Karpas-422 (cell line): Measurements from ENCODE around the gene STC2. TPM values are rescaled to one million over a fixed set of nuclear protein-coding genes. Genes with fewer than 3 reads are reported as not detected.

Experiments
- DNase-seq: peaks from one replicate; pipeline ENCODE4 v3.0.0-alpha.2; 2015
- H2AFZ ChIP-seq: fragments of 200-600 bp; sonication (generic); 2 replicates; pipeline ENCODE4 v1.6.1; 2014; ENCODE audit warnings: antibody characterized with exemption, low read length, mixed read lengths
- H3K27ac ChIP-seq: fragments of 200-600 bp; sonication (generic); 2 replicates; pipeline ENCODE4 v1.5.1; 2014; ENCODE audit warnings: mild to moderate bottlenecking, low read length, moderate library complexity
- H3K27me3 ChIP-seq: fragments of 200-600 bp; sonication (generic); 2 replicates; pipeline ENCODE4 v1.6.1; 2014; ENCODE audit warnings: low read length, mixed read lengths
- H3K36me3 ChIP-seq: fragments of 200-600 bp; sonication (generic); 2 replicates; pipeline ENCODE4 v1.6.1; 2014; ENCODE audit warnings: low read length, mixed read lengths; ENCODE audit not compliant: insufficient read depth
- H3K4me1 ChIP-seq: fragments of 200-600 bp; sonication (generic); 2 replicates; pipeline ENCODE4 v1.6.1; 2014; ENCODE audit warnings: mild to moderate bottlenecking, low read length, mixed read lengths
- H3K4me2 ChIP-seq: fragments of 200-600 bp; sonication (generic); 2 replicates; pipeline ENCODE4 v1.6.1; 2014; ENCODE audit warnings: low read length, low read depth, mild to moderate bottlenecking; ENCODE audit not compliant: poor library complexity, severe bottlenecking
- H3K4me3 ChIP-seq: fragments of 200-600 bp; sonication (generic); 2 replicates; pipeline ENCODE4 v1.5.1; 2014; ENCODE audit warnings: mild to moderate bottlenecking, antibody characterized with exemption, low read length, mixed read lengths
- H3K79me2 ChIP-seq: fragments of 200-600 bp; sonication (generic); 2 replicates; pipeline ENCODE4 v1.6.1; 2014; ENCODE audit warnings: mild to moderate bottlenecking, low read length, mixed read lengths
- H3K9ac ChIP-seq: fragments of 200-600 bp; sonication (generic); 2 replicates; pipeline ENCODE4 v1.6.0; 2014; ENCODE audit warnings: low read length
- H3K9me2 ChIP-seq: fragments of 200-600 bp; sonication (generic), shearing (Covaris generic); replicated peaks from 2 replicates; pipeline ENCODE4 v1.6.0; 2014; ENCODE audit warnings: mild to moderate bottlenecking, low read length, moderate library complexity; ENCODE audit not compliant: insufficient read depth
- H3K9me3 ChIP-seq: fragments of 300-700, 200-600 bp; sonication (generic); 2 replicates; pipeline ENCODE4 v1.6.1; 2014; ENCODE audit warnings: low read length, mixed read lengths
- H4K20me1 ChIP-seq: fragments of 200-600 bp; sonication (generic); 2 replicates; pipeline ENCODE4 v1.6.1; 2014; ENCODE audit warnings: mild to moderate bottlenecking, antibody characterized with exemption, low read length, low read depth; ENCODE audit not compliant: insufficient read depth
- total RNA-seq: library from RNA; depleted of rRNA; stranded (reverse); fragments of >200 nt; shearing (Covaris generic); gene quantifications from 2 replicates; pipeline ENCODE4 v1.2.3, GENCODE V29; 2014; ENCODE audit warnings: low replicate concordance

Gene STC2
- total RNA-seq, 1 experiment from 2014 or later, result not detected

DNA sequence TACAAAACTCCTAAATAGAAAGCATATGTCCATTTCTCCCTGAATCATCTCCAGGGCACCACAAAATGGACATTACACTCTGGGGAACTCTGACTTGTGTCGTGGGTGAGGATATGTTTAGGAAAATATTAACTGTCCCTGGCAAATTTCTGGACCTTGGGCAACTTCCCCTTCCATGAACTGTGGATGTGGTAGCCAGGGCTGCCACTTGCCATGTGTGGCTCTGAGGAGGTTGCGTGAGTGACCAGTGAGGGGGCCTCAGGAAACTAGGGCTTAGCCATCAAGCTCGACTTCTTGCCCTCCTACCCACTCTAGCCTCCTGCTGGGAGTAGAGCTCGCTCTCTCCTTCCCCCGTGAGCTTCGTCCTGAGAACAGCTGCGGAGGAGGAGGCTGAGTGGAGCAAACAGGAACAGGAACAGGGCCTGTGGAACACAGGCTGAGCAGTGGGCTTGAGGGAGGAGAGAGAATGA is 13.8 kb upstream of the STC2 start:
- no peak for DNase-seq
- Histone ChIP-seq H3K79me2 (no peaks in the 10 kb centered on the region), H2AFZ (no peak overlapping the region), H3K36me3 (no peaks in the 10 kb centered on the region), H3K27me3 (no peaks in the 10 kb centered on the region), H4K20me1 (no peaks in the 10 kb centered on the region), H3K4me1 (no peaks in the 10 kb centered on the region), H3K4me2 (no peak overlapping the region), H3K9me2 (no peaks in the 10 kb centered on the region), H3K27ac (no peak overlapping the region), H3K9me3 (no peaks in the 10 kb centered on the region), H3K9ac (no peak overlapping the region), H3K4me3 (no peak overlapping the region)

DNA sequence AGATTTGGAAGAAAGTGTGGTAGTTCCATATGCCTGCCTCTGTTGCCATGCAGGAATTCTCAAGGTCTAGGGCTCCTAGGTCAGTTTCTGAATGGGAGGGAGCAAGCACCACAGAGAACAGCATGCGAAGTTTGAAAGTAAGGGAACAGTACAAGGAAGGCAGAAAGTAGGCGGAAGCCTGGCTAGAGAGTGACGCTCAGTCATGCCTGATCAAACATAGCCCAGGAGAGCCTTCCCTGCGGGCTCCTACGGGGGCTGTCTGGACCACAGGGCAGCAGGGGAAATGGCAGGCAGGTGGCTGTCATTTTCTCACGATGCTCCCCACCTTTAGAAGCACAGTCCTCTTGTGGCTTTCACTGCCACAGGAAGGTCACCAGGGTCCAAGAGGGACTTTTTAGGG is 12.8 kb upstream of the STC2 start:
- no peaks in the 10 kb centered on the region for H3K27me3 ChIP-seq
- H3K9ac ChIP-seq, result no peak overlapping the region
- H3K4me2 ChIP-seq, result no peak overlapping the region
- no peak overlapping the region for H2AFZ ChIP-seq
- H3K36me3 ChIP-seq, result no peaks in the 10 kb centered on the region
- H3K9me2 ChIP-seq, result no peaks in the 10 kb centered on the region
- no peaks in the 10 kb centered on the region for H3K9me3 ChIP-seq
- H3K27ac ChIP-seq, result no peak overlapping the region
- H3K79me2 ChIP-seq, result no peaks in the 10 kb centered on the region
- no peak overlapping the region for H3K4me3 ChIP-seq
- no peaks in the 10 kb centered on the region for H3K4me1 ChIP-seq
- no peak for DNase-seq
- H4K20me1 ChIP-seq, result no peaks in the 10 kb centered on the region

DNA sequence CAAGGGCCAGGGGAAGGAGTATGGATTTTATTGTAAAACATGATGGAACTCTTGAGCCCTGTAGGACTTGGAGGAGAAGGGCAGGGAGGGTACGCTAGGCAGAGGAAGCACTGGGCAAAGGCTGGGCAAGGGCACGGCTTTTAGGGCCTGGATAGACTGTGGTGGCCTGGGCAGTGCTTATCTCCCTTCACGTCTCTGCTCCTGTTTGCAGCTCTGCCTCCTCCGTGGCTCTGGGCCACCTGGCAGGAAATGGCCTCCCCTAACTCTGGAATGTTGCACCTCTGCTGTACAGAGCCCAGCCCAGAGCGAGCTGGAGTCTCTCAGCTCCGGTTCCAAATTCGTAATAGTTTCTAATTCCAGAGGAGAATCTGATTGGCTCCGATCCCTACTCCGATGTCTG is 12.2 kb upstream of the STC2 start:
- H3K4me1 ChIP-seq, result no peaks in the 10 kb centered on the region
- DNase-seq, result no peak
- H3K9me3 ChIP-seq, result no peaks in the 10 kb centered on the region
- no peak overlapping the region for H3K4me3 ChIP-seq
- no peaks in the 10 kb centered on the region for H3K27me3 ChIP-seq
- H3K79me2 ChIP-seq, result no peaks in the 10 kb centered on the region
- H3K9me2 ChIP-seq, result no peaks in the 10 kb centered on the region
- H3K36me3 ChIP-seq, result no peaks in the 10 kb centered on the region
- H2AFZ ChIP-seq, result no peak overlapping the region
- H3K4me2 ChIP-seq, result no peak overlapping the region
- no peak overlapping the region for H3K27ac ChIP-seq
- H4K20me1 ChIP-seq, result no peaks in the 10 kb centered on the region
- H3K9ac ChIP-seq, result no peak overlapping the region

DNA sequence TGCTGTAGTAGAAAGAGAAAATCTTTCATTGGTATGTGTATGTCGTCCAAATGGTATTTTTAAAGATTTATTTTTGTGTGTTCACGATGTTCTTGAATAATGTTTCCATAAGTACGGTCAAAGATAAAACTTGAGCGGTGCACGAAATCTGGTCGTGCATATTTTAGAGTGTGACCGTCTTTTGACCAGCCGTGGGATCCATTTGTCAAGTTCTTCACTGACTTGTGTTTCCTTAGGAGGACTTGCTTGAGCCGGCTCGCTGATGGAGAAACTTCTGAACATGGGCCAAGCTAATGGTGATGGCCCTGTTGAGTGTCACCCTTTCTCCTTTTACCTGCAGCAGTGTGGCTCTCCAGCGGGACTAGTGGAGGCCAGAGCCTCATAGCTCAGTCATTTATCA is 11.1 kb upstream of the STC2 start:
- Histone ChIP-seq H3K36me3 (no peaks in the 10 kb centered on the region), H3K9ac (no peak overlapping the region), H2AFZ (no peak overlapping the region), H3K27me3 (no peaks in the 10 kb centered on the region), H4K20me1 (no peaks in the 10 kb centered on the region), H3K4me1 (no peaks in the 10 kb centered on the region), H3K4me2 (no peak overlapping the region), H3K79me2 (no peaks in the 10 kb centered on the region), H3K9me2 (no peaks in the 10 kb centered on the region), H3K27ac (no peak overlapping the region), H3K4me3 (no peak overlapping the region), H3K9me3 (no peaks in the 10 kb centered on the region)
- no peak for DNase-seq

DNA sequence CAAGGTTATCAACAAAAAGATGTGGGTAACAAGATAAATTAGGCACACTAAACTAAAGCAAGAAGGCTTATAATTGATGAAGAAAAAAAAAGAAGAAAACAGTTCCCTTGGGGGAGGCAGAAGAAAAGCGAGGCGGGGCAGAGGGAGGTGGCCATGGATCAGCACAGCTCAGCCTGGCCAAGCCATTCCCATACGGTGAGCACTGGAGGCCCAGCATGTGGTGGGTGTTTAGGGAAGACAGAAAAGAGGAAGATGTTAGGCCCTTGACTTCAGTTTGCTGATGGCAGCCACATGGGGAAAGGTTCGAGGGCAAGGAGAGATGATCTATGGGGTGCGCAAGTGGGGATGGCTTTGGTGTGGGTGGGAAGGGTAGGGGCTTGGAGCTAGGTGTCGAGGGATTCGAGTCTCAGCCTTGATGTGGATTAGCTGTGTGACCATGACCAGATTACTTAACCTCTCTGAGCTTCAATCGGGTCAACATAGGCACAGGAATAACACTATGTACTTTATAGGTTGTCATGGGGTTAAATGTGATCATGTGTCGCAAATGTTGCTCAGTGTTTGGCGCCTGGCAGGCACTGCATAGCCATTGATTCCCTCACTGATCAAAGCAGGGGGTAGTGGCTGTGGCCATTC is 10.3 kb upstream of the STC2 start:
- no peaks in the 10 kb centered on the region for H3K9me2 ChIP-seq
- no peaks in the 10 kb centered on the region for H3K4me1 ChIP-seq
- no peaks in the 10 kb centered on the region for H3K79me2 ChIP-seq
- no peak overlapping the region for H3K4me2 ChIP-seq
- H3K36me3 ChIP-seq, result no peaks in the 10 kb centered on the region
- no peak overlapping the region for H2AFZ ChIP-seq
- H3K4me3 ChIP-seq, result no peak overlapping the region
- H4K20me1 ChIP-seq, result no peaks in the 10 kb centered on the region
- H3K27me3 ChIP-seq, result no peaks in the 10 kb centered on the region
- H3K9ac ChIP-seq, result no peak overlapping the region
- H3K27ac ChIP-seq, result no peak overlapping the region
- no peak for DNase-seq
- no peaks in the 10 kb centered on the region for H3K9me3 ChIP-seq

DNA sequence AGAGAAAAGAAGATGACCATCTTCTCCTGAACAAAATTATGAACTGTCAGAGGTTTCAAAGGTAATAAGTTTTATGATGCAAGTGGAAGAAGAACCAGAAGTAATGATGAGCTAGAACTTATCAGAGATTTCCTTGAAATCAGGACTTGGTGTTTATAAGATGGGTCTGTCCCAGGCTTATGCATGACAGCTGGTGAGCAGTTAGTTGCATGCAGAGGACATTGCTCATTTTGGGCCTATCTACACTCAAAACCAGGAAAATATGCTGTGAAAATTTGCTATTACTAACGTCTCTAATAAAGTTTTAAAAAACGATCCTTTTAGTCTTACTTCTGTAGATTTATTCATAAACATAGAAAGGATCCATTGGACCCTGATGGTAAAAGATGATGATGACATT is 6.6 kb upstream of the STC2 start:
- no peak overlapping the region for H2AFZ ChIP-seq
- no peaks in the 10 kb centered on the region for H3K79me2 ChIP-seq
- H3K36me3 ChIP-seq, result no peaks in the 10 kb centered on the region
- no peak overlapping the region for H3K27ac ChIP-seq
- H3K9me2 ChIP-seq, result no peaks in the 10 kb centered on the region
- DNase-seq, result no peak
- H3K27me3 ChIP-seq, result no peaks in the 10 kb centered on the region
- no peaks in the 10 kb centered on the region for H3K9me3 ChIP-seq
- no peaks in the 10 kb centered on the region for H3K4me1 ChIP-seq
- H3K4me2 ChIP-seq, result no peak overlapping the region
- H3K9ac ChIP-seq, result no peak overlapping the region
- no peaks in the 10 kb centered on the region for H4K20me1 ChIP-seq
- no peak overlapping the region for H3K4me3 ChIP-seq

DNA sequence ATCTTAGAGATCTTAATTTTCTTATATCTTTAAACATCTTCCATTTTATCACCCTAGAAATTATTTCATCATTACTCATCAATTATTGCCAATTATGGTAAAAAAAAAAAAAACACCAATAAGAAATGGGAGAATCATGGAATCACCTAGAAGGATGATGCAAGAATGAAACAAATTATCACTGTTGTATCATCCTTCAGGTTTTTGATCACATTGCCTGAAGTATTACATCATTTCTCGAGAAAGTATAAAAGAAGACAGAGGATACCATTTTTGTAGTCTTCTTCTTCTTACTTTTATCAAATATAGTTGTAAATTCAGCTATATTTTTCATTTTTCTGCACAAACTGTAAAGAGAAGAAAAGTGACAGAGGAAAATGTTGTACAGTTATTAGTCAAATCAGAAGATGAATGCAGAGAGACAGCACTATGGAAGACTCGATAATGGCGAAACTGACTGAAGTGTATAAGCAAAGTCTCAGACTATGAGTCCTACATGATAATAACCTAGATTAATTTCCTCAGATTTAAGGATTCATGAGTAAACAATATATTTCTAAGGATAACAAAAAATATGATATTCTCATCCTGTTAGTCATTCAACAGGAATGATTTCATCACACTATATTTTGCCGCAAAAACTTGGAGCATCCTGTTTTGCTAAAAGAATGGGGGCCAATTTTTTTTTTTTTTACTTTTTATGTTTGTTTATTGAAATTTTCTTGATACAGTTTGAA is 5.9 kb upstream of the STC2 start:
- Histone ChIP-seq H3K27ac (no peak overlapping the region), H3K36me3 (no peaks in the 10 kb centered on the region), H3K9ac (no peak overlapping the region), H3K4me2 (no peak overlapping the region), H3K4me1 (no peaks in the 10 kb centered on the region), H3K27me3 (no peaks in the 10 kb centered on the region), H3K9me3 (no peaks in the 10 kb centered on the region), H3K79me2 (no peaks in the 10 kb centered on the region), H4K20me1 (no peaks in the 10 kb centered on the region), H3K9me2 (no peaks in the 10 kb centered on the region), H2AFZ (no peak overlapping the region), H3K4me3 (no peak overlapping the region)
- DNase-seq, result no peak

DNA sequence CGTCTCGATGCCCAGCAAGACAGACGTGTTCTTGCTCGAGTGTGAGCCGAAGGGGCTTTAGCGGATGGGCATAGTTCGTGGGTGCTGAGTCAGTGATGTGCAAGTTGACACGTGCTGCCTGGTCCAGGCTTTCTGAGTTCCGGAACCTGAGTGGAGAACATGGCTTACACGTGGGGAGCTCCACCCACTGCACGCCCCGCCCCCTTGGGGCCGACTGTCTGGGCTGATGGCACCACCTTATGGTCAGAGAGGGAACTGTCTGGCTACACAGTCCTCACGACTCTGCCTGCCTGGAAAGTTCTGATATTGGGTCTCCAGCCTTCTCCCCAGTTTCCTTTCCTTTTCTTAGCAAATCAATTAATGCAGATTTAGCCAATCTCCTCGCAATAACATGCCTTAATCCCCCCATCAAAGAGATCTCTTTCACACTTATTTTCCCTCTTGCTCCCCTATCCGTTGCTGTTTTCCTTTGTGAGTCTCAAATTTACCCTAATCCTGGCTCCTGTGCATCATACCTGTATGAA is 3.8 kb upstream of the STC2 start:
- peak overlapping the region; percentile 78; the same call in 1 of the 2 replicates for H2AFZ ChIP-seq
- H3K4me2 ChIP-seq, result no peak overlapping the region

More for the DNA sequence above, 3.8 kb upstream of the STC2 start:
- peak; percentile 95 for DNase-seq
- Histone ChIP-seq H3K27ac (no peak overlapping the region), H3K4me3 (no peak overlapping the region), H3K9ac (no peak overlapping the region), H3K9me3 (no peaks in the 10 kb centered on the region), H4K20me1 (no peaks in the 10 kb centered on the region), H3K9me2 (no peaks in the 10 kb centered on the region), H3K27me3 (no peaks in the 10 kb centered on the region), H3K36me3 (no peaks in the 10 kb centered on the region), H3K4me1 (no peaks in the 10 kb centered on the region), H3K79me2 (no peaks in the 10 kb centered on the region)
